Astrocyte (in vitro differentiated cells and primary cell): Measurements from ENCODE around the gene CYP2R1. TPM values are rescaled to one million over a fixed set of nuclear protein-coding genes. Genes with fewer than 3 reads are reported as not detected.

ENCODE experiments used
- DNase-seq: peaks from one replicate; pipeline ENCODE4 v3.0.0-alpha.2; 2010; ENCODE audit warnings: low read depth
- FAIRE-seq: peaks from 2 replicates; lab custom pipeline; 2011; peaks lifted over from hg19 to GRCh38; lab: Jason Lieb, UNC
- H2AFZ ChIP-seq: 2 replicates; pipeline ENCODE4 v1.6.0; 2012; ENCODE audit warnings: low read depth, low read length, inconsistent platforms
- H3K27ac ChIP-seq: 2 replicates; pipeline ENCODE4 v1.5.1; 2011; ENCODE audit warnings: low read depth, low read length, inconsistent platforms
- H3K27me3 ChIP-seq: 2 replicates; pipeline ENCODE4 v1.6.0; 2011; ENCODE audit warnings: low read length, inconsistent platforms; ENCODE audit not compliant: insufficient read depth
- H3K36me3 ChIP-seq: 2 replicates; pipeline ENCODE4 v1.5.1; 2011; ENCODE audit warnings: low read length, inconsistent platforms; ENCODE audit not compliant: insufficient read depth
- H3K4me1 ChIP-seq: 2 replicates; pipeline ENCODE4 v1.5.1; 2011; ENCODE audit warnings: low read length, inconsistent platforms; ENCODE audit not compliant: insufficient read depth
- H3K4me2 ChIP-seq: 2 replicates; pipeline ENCODE4 v1.6.0; 2012; ENCODE audit warnings: low read length, inconsistent platforms
- H3K4me3 ChIP-seq: 2 replicates; pipeline ENCODE4 v1.5.1; 2011; ENCODE audit warnings: low read depth, mild to moderate bottlenecking, low read length, inconsistent platforms; ENCODE audit not compliant: insufficient read depth
- H3K79me2 ChIP-seq: 2 replicates; pipeline ENCODE4 v1.6.0; 2012; ENCODE audit warnings: mild to moderate bottlenecking, low read length, inconsistent platforms; ENCODE audit not compliant: insufficient read depth
- H3K9ac ChIP-seq: 2 replicates; pipeline ENCODE4 v1.6.0; 2012; ENCODE audit warnings: mild to moderate bottlenecking, low read length, inconsistent platforms
- H3K9me3 ChIP-seq: 2 replicates; pipeline ENCODE4 v1.5.1; 2012; ENCODE audit warnings: low read depth, mild to moderate bottlenecking, low read length, inconsistent platforms; ENCODE audit not compliant: insufficient read depth
- H4K20me1 ChIP-seq: 2 replicates; pipeline ENCODE4 v1.6.0; 2012; ENCODE audit warnings: low read length, inconsistent platforms; ENCODE audit not compliant: insufficient read depth
- H3K27ac Mint-ChIP-seq: one replicate; pipeline ENCODE4 v1.8.0; 2021; ENCODE audit warnings: mild to moderate bottlenecking, mixed read lengths; ENCODE audit not compliant: unreplicated experiment
- H3K27me3 Mint-ChIP-seq: one replicate; pipeline ENCODE4 v1.8.0; 2021; ENCODE audit warnings: low read depth, mixed read lengths; ENCODE audit not compliant: unreplicated experiment
- H3K36me3 Mint-ChIP-seq: one replicate; pipeline ENCODE4 v1.8.0; 2021; ENCODE audit warnings: low read depth, mixed read lengths; ENCODE audit not compliant: unreplicated experiment
- H3K4me1 Mint-ChIP-seq: one replicate; pipeline ENCODE4 v1.8.0; 2021; ENCODE audit warnings: low read depth, mixed read lengths; ENCODE audit not compliant: unreplicated experiment
- H3K4me3 Mint-ChIP-seq: one replicate; pipeline ENCODE4 v1.8.0; 2021; ENCODE audit warnings: mild to moderate bottlenecking, moderate library complexity, mixed read lengths; ENCODE audit not compliant: unreplicated experiment
- H3K9me3 Mint-ChIP-seq: one replicate; pipeline ENCODE4 v1.8.0; 2021; ENCODE audit warnings: mild to moderate bottlenecking, mixed read lengths; ENCODE audit not compliant: unreplicated experiment
- CTCF ChIP-seq: IDR thresholded peaks from 2 replicates; pipeline ENCODE4 v1.5.1; 2011; ENCODE audit warnings: low read depth, mild to moderate bottlenecking, inconsistent platforms, low read length, moderate library complexity; ENCODE audit not compliant: insufficient read depth
- EZH2 ChIP-seq: IDR thresholded peaks from 2 replicates; pipeline ENCODE4 v1.6.1; 2012; ENCODE audit warnings: mild to moderate bottlenecking, low read length, inconsistent platforms; ENCODE audit not compliant: insufficient read depth
- total RNA-seq: library from RNA; stranded (reverse); gene quantifications from 2 replicates; pipeline ENCODE4 v1.2.1, GENCODE V29; 2021

CYP2R1 gene
- total RNA-seq, 1 donor from 2014 or later = 9.9 TPM

GRCh38 chr11:14902650-14903350 lies 10.8 kb upstream of the CYP2R1 start:
- no peak overlapping the region for H3K4me3 Mint-ChIP-seq
- no peak overlapping the region for H3K4me3 ChIP-seq
- peaks cover 8% of the 10 kb centered on the region for H3K4me1 Mint-ChIP-seq
- H3K36me3 ChIP-seq = no peaks in the 10 kb centered on the region
- no peak overlapping the region for H3K4me2 ChIP-seq
- H2AFZ ChIP-seq = no peak overlapping the region
- H3K9ac ChIP-seq = no peak overlapping the region
- no peaks in the 10 kb centered on the region for H3K36me3 Mint-ChIP-seq
- no peak overlapping the region for H3K27ac ChIP-seq
- peak; percentile 54 for DNase-seq
- peak overlapping the region; percentile 62 for H3K27ac Mint-ChIP-seq
- H3K9me3 ChIP-seq = no peaks in the 10 kb centered on the region
- FAIRE-seq = peak; percentile 9
- peaks cover 20% of the 10 kb centered on the region for H3K27me3 Mint-ChIP-seq
- no peaks in the 10 kb centered on the region for H4K20me1 ChIP-seq
- no peaks in the 10 kb centered on the region for H3K9me3 Mint-ChIP-seq
- no peaks in the 10 kb centered on the region for H3K79me2 ChIP-seq
- H3K27me3 ChIP-seq = no peaks in the 10 kb centered on the region
- TF ChIP-seq CTCF = no peak
- TF ChIP-seq EZH2 = no peak
- peaks cover 4% of the 10 kb centered on the region for H3K4me1 ChIP-seq

GRCh38 chr11:14898906-14899305 lies 6.9 kb upstream of the CYP2R1 start:
- Histone ChIP-seq H3K9me3 (no peaks in the 10 kb centered on the region), H3K4me2 (no peak overlapping the region), H3K27ac (no peak overlapping the region), H3K79me2 (no peaks in the 10 kb centered on the region), H3K4me1 (no peaks in the 10 kb centered on the region), H3K27me3 (no peaks in the 10 kb centered on the region), H3K9ac (no peak overlapping the region), H4K20me1 (no peaks in the 10 kb centered on the region), H3K36me3 (no peaks in the 10 kb centered on the region), H3K4me3 (no peak overlapping the region), H2AFZ (no peak overlapping the region)
- no peaks in the 10 kb centered on the region for H3K9me3 Mint-ChIP-seq
- peaks cover 10% of the 10 kb centered on the region for H3K4me1 Mint-ChIP-seq
- TF ChIP-seq CTCF = no peak
- TF ChIP-seq EZH2 = no peak
- FAIRE-seq = no peak
- H3K27me3 Mint-ChIP-seq = no peaks in the 10 kb centered on the region
- no peak overlapping the region for H3K4me3 Mint-ChIP-seq
- no peak for DNase-seq
- peaks cover 1% of the 10 kb centered on the region for H3K36me3 Mint-ChIP-seq
- no peak overlapping the region for H3K27ac Mint-ChIP-seq

- DNase-seq (no peak), FAIRE-seq (no peak)
- Histone ChIP-seq H2AFZ (no peak overlapping the region), H3K9ac (no peak overlapping the region), H4K20me1 (no peaks in the 10 kb centered on the region), H3K27me3 (no peaks in the 10 kb centered on the region), H3K9me3 (no peaks in the 10 kb centered on the region), H3K4me2 (no peak overlapping the region), H3K27ac (no peak overlapping the region), H3K36me3 (no peaks in the 10 kb centered on the region), H3K4me1 (no peaks in the 10 kb centered on the region), H3K4me3 (no peak overlapping the region), H3K79me2 (no peaks in the 10 kb centered on the region)
- Mint-ChIP-seq H3K36me3 (peaks cover 1% of the 10 kb centered on the region), H3K27ac (no peak overlapping the region), H3K9me3 (peaks cover 2% of the 10 kb centered on the region), H3K4me1 (peaks cover 10% of the 10 kb centered on the region), H3K27me3 (no peaks in the 10 kb centered on the region), H3K4me3 (no peak overlapping the region)
- TF ChIP-seq CTCF = no peak
- TF ChIP-seq EZH2 = no peak
Measured at GRCh38 chr11:14898355-14898754, 6.3 kb upstream of the CYP2R1 start.
